A204.1 (cell line): ENCODE data around the gene RANBP10.

Source experiments
- FAIRE-seq: peaks from 2 replicates; lab custom pipeline; 2012; peaks lifted over from hg19 to GRCh38; lab: Jason Lieb, UNC

RANBP10 gene

GRCh38 chr16:67675999-67676398 is 130.4 kb downstream of the RANBP10 start:
- no peak for FAIRE-seq

- no peak for FAIRE-seq
Observed at GRCh38 chr16:67675579-67675935, 130.8 kb downstream of the RANBP10 start.

- no peak for FAIRE-seq
Observed at GRCh38 chr16:67674851-67675578, 131.3 kb downstream of the RANBP10 start.

GRCh38 chr16:67673712-67674580 is 132.4 kb downstream of the RANBP10 start:
- FAIRE-seq: no peak
